ENCODE data around the gene GPX6. TPM values are rescaled to one million over a fixed set of nuclear protein-coding genes. Genes with fewer than 3 reads are reported as not detected.
"Not testable (repeated sequence)": the region's sequence is repeated elsewhere in the genome, so short reads cannot be mapped to it uniquely, and the experiment has no call there.

Gene GPX6
- total and polyA plus RNA-seq, 2 of the 13 experiments (the other 11 are each of a cell fraction or from before 2014, with no cell fraction given): not detected

- H3K79me2 ChIP-seq (ENCODE audit: insufficient read depth, low read length); intact Hi-C loops (cut with micrococcal nuclease; ENCODE audit: unreplicated experiment); BruUV-seq (replicated peaks); FAIRE-seq; DNase-seq (ENCODE audit: low spot score); H3K9ac ChIP-seq (ENCODE audit: insufficient read depth, low read depth, low read length); POLR2A ChIA-PET; H3K27me3 ChIP-seq (ENCODE audit: control insufficient read depth in 1 of 2, insufficient read depth in 2 of 2, low read length in 2 of 2); CTCF ChIA-PET (ENCODE audit: low intra/inter-chr PET ratio, low total read pairs); H3K4me2 ChIP-seq (ENCODE audit: low read depth, low read length); H3K4me3 ChIP-seq (replicated peaks in 1 of 3; ENCODE audit: insufficient read depth in 1 of 3, low read depth in 2 of 3, low read length in 3 of 3); H3K36me3 ChIP-seq (replicated peaks in 1 of 2; ENCODE audit: control insufficient read depth in 1 of 2, insufficient read depth in 2 of 2, low read length in 2 of 2); H3K9me3 ChIP-seq (ENCODE audit: low read length); ATAC-seq; H2AFZ ChIP-seq (ENCODE audit: low read length); H4K20me1 ChIP-seq (ENCODE audit: insufficient read depth, low read length); H3K27ac ChIP-seq (ENCODE audit: extremely low read length, insufficient read depth, low read length); in situ Hi-C loops (cut with HindIII; ENCODE audit: extremely low pct_ligation_motif_present, low pct_unique_long_range_greater_than_20kb): not testable (repeated sequence)
- WGBS (ENCODE audit: low lambda C conversion rate): 2% methylated on average over 3 of the region's 3 CpGs
- H3K4me1 ChIP-seq (ENCODE audit: insufficient read depth, low read length): peaks cover 22% of the 10 kb centered on the region
Observed at GRCh38 chr6:28547003-28547402, 31.4 kb upstream of the GPX6 start.

GRCh38 chr6:28545955-28546354 is 30.4 kb upstream of the GPX6 start:
- FAIRE-seq: no peak
- no peaks in the 10 kb centered on the region for H3K79me2 ChIP-seq (ENCODE audit: insufficient read depth, low read length)
- H3K9ac ChIP-seq (ENCODE audit: insufficient read depth, low read depth, low read length): no peak overlapping the region
- BruUV-seq (replicated peaks): no TSS peak
- H3K4me2 ChIP-seq (ENCODE audit: low read depth, low read length): no peak overlapping the region
- no peak for DNase-seq (ENCODE audit: low spot score)
- H3K9me3 ChIP-seq (ENCODE audit: low read length): no peaks in the 10 kb centered on the region
- H3K27me3 ChIP-seq (ENCODE audit: control insufficient read depth in 1 of 2, insufficient read depth in 2 of 2, low read length in 2 of 2): no peaks in the 10 kb centered on the region; a peak in 2 of 5 replicates
- no peak for ATAC-seq
- H4K20me1 ChIP-seq (ENCODE audit: insufficient read depth, low read length): no peaks in the 10 kb centered on the region
- CTCF ChIA-PET (ENCODE audit: low intra/inter-chr PET ratio, low total read pairs): no interaction called here
- H3K36me3 ChIP-seq (replicated peaks in 1 of 2; ENCODE audit: control insufficient read depth in 1 of 2, insufficient read depth in 2 of 2, low read length in 2 of 2): no peaks in the 10 kb centered on the region
- H3K27ac ChIP-seq (ENCODE audit: extremely low read length, insufficient read depth, low read length): no peak overlapping the region
- intact Hi-C loops (cut with micrococcal nuclease; ENCODE audit: unreplicated experiment) (no loop called here), in situ Hi-C loops (cut with HindIII; ENCODE audit: extremely low pct_ligation_motif_present, low pct_unique_long_range_greater_than_20kb) (no loop called here)
- no peak overlapping the region for H2AFZ ChIP-seq (ENCODE audit: low read length)
- POLR2A ChIA-PET: no interaction called here
- peaks cover 22% of the 10 kb centered on the region for H3K4me1 ChIP-seq (ENCODE audit: insufficient read depth, low read length)
- no peak overlapping the region for H3K4me3 ChIP-seq (replicated peaks in 1 of 3; ENCODE audit: insufficient read depth in 1 of 3, low read depth in 2 of 3, low read length in 3 of 3)
- TF ChIP-seq, protein P1, sequence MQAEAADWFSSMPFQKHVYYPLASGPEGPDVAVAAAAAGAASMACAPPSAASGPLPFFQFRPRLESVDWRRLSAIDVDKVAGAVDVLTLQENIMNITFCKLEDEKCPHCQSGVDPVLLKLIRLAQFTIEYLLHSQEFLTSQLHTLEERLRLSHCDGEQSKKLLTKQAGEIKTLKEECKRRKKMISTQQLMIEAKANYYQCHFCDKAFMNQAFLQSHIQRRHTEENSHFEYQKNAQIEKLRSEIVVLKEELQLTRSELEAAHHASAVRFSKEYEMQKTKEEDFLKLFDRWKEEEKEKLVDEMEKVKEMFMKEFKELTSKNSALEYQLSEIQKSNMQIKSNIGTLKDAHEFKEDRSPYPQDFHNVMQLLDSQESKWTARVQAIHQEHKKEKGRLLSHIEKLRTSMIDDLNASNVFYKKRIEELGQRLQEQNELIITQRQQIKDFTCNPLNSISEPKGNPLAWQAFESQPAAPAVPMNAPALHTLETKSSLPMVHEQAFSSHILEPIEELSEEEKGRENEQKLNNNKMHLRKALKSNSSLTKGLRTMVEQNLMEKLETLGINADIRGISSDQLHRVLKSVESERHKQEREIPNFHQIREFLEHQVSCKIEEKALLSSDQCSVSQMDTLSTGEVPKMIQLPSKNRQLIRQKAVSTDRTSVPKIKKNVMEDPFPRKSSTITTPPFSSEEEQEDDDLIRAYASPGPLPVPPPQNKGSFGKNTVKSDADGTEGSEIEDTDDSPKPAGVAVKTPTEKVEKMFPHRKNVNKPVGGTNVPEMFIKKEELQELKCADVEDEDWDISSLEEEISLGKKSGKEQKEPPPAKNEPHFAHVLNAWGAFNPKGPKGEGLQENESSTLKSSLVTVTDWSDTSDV (CRISPR knock-in tag; IDR thresholded peaks at IDR 0.05): no peak
- TF ChIP-seq SAP130 (CRISPR knock-in tag; IDR thresholded peaks at IDR 0.05; ENCODE audit: low read depth) (no peak), CAMTA2 (CRISPR knock-in tag; IDR thresholded peaks at IDR 0.05; ENCODE audit: borderline replicate concordance) (no peak), ZBTB1 (CRISPR knock-in tag; IDR thresholded peaks at IDR 0.05; ENCODE audit: borderline replicate concordance) (no peak), ZNF792 (CRISPR knock-in tag; IDR thresholded peaks at IDR 0.05) (no peak), THAP8 (CRISPR knock-in tag; IDR thresholded peaks at IDR 0.05; ENCODE audit: borderline replicate concordance) (no peak), HNRNPH1 (optimal IDR thresholded peaks at IDR 0.05; ENCODE audit: low read depth, low read length) (no peak), IKZF1 (IDR thresholded peaks at IDR 0.05) (no peak), FOXP1 (IDR thresholded peaks at IDR 0.05) (no peak), FOXP1 (CRISPR knock-in tag; IDR thresholded peaks at IDR 0.05) (no peak), SIN3A (IDR thresholded peaks at IDR 0.05; ENCODE audit: borderline replicate concordance, low read depth, low read length) (no peak)
- TF ChIP-seq, protein P2, sequence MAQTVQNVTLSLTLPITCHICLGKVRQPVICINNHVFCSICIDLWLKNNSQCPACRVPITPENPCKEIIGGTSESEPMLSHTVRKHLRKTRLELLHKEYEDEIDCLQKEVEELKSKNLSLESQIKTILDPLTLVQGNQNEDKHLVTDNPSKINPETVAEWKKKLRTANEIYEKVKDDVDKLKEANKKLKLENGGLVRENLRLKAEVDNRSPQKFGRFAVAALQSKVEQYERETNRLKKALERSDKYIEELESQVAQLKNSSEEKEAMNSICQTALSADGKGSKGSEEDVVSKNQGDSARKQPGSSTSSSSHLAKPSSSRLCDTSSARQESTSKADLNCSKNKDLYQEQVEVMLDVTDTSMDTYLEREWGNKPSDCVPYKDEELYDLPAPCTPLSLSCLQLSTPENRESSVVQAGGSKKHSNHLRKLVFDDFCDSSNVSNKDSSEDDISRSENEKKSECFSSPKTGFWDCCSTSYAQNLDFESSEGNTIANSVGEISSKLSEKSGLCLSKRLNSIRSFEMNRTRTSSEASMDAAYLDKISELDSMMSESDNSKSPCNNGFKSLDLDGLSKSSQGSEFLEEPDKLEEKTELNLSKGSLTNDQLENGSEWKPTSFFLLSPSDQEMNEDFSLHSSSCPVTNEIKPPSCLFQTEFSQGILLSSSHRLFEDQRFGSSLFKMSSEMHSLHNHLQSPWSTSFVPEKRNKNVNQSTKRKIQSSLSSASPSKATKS (CRISPR knock-in tag; IDR thresholded peaks at IDR 0.05): no peak
- TF ChIP-seq, protein P3, sequence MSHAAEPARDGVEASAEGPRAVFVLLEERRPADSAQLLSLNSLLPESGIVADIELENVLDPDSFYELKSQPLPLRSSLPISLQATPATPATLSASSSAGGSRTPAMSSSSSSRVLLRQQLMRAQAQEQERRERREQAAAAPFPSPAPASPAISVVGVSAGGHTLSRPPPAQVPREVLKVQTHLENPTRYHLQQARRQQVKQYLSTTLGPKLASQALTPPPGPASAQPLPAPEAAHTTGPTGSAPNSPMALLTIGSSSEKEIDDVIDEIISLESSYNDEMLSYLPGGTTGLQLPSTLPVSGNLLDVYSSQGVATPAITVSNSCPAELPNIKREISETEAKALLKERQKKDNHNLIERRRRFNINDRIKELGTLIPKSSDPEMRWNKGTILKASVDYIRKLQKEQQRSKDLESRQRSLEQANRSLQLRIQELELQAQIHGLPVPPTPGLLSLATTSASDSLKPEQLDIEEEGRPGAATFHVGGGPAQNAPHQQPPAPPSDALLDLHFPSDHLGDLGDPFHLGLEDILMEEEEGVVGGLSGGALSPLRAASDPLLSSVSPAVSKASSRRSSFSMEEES (CRISPR knock-in tag; IDR thresholded peaks at IDR 0.05): no peak
